Left ventricle myocardium inferior (tissue), 1 donor: ENCODE measurements around the gene PDZD4. TPM values are rescaled to one million over a fixed set of nuclear protein-coding genes. Genes with fewer than 3 reads are reported as not detected.
A peak's percentile ranks its signal among the peaks of the same experiment; 100 is the strongest.

Experiments
- DNase-seq: peaks from one replicate; pipeline ENCODE4 v3.0.0-alpha.2; 2020
- H3K27ac ChIP-seq: fragments of 200-600 bp; replicated peaks from 2 replicates; pipeline ENCODE4 v1.8.0; 2021
- H3K27me3 ChIP-seq: fragments of 200-600 bp; 2 replicates; pipeline ENCODE4 v1.8.0; 2021; ENCODE audit warnings: low read depth
- H3K36me3 ChIP-seq: fragments of 200-600 bp; 2 replicates; pipeline ENCODE4 v1.8.0; 2021
- H3K4me1 ChIP-seq: fragments of 200-600 bp; 2 replicates; pipeline ENCODE4 v1.8.0; 2021
- H3K4me3 ChIP-seq: fragments of 200-600 bp; 2 replicates; pipeline ENCODE4 v1.8.0; 2021; ENCODE audit warnings: mild to moderate bottlenecking, moderate library complexity
- H3K9me3 ChIP-seq: fragments of 200-600 bp; replicated peaks from 2 replicates; pipeline ENCODE4 v1.8.0; 2021
- intact Hi-C: fragments of 100-400 bp; cut with micrococcal nuclease; formaldehyde crosslinking; loops from one replicate; pipeline ENCODE4 v1.11.0; 2022
- total RNA-seq: library from RNA; stranded (reverse); fragmentation: NEBNext Ultra II Directional; extraction: Animal tissue kit (Norgen Biotek cat#: 25700); gene quantifications from one replicate; pipeline ENCODE4 v1.2.1, GENCODE V29; 2021
- TF ChIP-seq, protein P1 (sequence below): fragments of 200-600 bp; IDR thresholded peaks from 2 replicates; pipeline ENCODE4 v1.8.0; 2021; ENCODE audit warnings: antibody characterized with exemption, mild to moderate bottlenecking, borderline replicate concordance
- donor health status: DM: no; HTN: yes; CAD: no; lungs with severe emphysema.

PDZD4 gene
- total RNA-seq, 1 donor from 2014 or later, result 4.5 TPM

DNA sequence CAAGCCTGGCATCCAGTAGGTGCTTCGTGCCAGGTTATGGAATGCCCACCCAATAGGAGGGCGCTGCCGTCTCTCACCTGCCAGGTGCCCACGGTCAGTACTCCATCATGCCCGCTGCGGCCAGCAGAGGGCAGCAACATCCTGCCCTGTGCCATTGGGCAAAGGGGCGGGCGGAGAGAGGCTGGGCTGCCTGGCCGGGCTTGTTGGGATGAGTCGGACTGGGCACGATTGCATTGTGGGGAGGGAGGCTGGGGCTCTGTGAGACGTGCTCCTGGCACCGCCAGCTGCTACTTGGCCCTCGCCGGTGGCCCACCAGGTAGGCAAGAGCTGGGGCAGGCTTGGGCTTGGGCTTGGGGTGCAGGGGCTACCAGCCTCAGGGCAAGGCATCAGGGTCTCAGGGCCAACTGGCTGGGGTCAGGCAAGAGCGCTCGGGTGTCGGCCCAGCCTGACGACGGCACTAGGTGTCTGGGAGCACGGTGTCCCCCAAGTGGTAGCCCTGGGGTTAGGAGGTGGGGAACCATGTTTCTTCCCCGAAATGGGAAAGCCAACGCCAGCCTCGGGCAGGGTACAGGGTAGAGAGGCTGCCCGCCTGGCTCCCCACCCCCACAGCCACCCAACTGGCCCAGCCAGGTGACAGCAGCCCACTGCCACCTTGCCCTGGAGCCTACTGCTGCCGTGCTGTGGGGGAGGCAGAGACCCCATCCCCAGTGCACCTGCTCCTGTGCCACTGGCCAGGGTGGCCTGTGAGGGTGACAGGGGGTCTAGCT is 66.2 kb downstream of the PDZD4 start, which contains the start of gene PLXNB3:
Gene PLXNB3 (plus strand): TSS at position 261 of the 767 bp plus-strand sequence. CDS start 1,287 bp downstream, outside the sequence.
- Histone ChIP-seq H3K9me3 (no peaks in the 10 kb centered on the region), H3K4me1 (peaks cover 22% of the 10 kb centered on the region), H3K27ac (peak within 1 kb of the TSS; percentile 56), H3K4me3 (peak within 1 kb of the TSS; percentile 41), H3K36me3 (no peaks in the 10 kb centered on the region), H3K27me3 (no peaks in the 10 kb centered on the region)
- intact Hi-C loops, result loop anchor here (5.0 kb wide), 1 partner anchor 188 kb away; no protein-coding TSS in a partner anchor
- TF ChIP-seq, protein P1, sequence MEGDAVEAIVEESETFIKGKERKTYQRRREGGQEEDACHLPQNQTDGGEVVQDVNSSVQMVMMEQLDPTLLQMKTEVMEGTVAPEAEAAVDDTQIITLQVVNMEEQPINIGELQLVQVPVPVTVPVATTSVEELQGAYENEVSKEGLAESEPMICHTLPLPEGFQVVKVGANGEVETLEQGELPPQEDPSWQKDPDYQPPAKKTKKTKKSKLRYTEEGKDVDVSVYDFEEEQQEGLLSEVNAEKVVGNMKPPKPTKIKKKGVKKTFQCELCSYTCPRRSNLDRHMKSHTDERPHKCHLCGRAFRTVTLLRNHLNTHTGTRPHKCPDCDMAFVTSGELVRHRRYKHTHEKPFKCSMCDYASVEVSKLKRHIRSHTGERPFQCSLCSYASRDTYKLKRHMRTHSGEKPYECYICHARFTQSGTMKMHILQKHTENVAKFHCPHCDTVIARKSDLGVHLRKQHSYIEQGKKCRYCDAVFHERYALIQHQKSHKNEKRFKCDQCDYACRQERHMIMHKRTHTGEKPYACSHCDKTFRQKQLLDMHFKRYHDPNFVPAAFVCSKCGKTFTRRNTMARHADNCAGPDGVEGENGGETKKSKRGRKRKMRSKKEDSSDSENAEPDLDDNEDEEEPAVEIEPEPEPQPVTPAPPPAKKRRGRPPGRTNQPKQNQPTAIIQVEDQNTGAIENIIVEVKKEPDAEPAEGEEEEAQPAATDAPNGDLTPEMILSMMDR, result peak; percentile 83
- DNase-seq, result peak; percentile 71

GRCh38 chrX:153763298-153763932 is 66.9 kb downstream of the PDZD4 start:
- no peaks in the 10 kb centered on the region for H3K27me3 ChIP-seq
- DNase-seq, result no peak
- H3K36me3 ChIP-seq, result no peaks in the 10 kb centered on the region
- H3K9me3 ChIP-seq, result no peaks in the 10 kb centered on the region
- intact Hi-C loops, result loop anchor here (5.0 kb wide), 1 partner anchor 189 kb away; no protein-coding TSS in a partner anchor
- H3K4me3 ChIP-seq, result no peak overlapping the region
- H3K27ac ChIP-seq, result no peak overlapping the region
- TF ChIP-seq, protein P1, result no peak
- peaks cover 22% of the 10 kb centered on the region for H3K4me1 ChIP-seq

DNA sequence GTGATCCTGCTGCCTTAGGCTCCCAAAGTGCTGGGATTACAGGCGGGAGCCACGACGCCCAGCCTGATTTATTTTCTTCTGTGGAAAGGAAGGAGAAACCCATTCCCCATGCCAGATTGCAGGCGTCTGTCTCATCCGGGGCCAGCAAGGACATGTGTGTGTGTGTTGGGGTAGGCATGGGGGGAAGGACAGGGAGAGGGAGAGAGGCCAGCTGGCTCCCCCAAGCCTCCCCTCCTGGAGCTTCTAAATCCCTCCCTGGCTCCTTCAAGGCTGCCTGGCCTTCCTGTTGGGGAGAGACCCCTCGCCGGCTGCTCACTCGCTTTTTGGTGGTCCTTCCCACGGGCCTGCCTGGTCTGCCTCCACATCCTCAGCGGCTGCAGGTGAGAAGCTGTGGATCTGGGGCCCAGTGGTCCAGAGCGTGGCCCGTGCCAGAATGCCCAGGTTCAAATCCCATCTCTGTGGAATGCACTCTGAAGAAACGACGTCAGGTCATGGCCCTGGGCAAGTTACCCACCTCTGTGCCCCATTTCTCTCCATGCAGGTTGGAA is 67.6 kb downstream of the PDZD4 start:
- Histone ChIP-seq H3K9me3 (no peaks in the 10 kb centered on the region), H3K27ac (no peak overlapping the region), H3K4me3 (no peak overlapping the region), H3K4me1 (peaks cover 22% of the 10 kb centered on the region), H3K36me3 (no peaks in the 10 kb centered on the region), H3K27me3 (no peaks in the 10 kb centered on the region)
- intact Hi-C loops, result loop anchor here (5.0 kb wide), 1 partner anchor 190 kb away; no protein-coding TSS in a partner anchor
- TF ChIP-seq, protein P1, result no peak
- DNase-seq, result no peak

DNA sequence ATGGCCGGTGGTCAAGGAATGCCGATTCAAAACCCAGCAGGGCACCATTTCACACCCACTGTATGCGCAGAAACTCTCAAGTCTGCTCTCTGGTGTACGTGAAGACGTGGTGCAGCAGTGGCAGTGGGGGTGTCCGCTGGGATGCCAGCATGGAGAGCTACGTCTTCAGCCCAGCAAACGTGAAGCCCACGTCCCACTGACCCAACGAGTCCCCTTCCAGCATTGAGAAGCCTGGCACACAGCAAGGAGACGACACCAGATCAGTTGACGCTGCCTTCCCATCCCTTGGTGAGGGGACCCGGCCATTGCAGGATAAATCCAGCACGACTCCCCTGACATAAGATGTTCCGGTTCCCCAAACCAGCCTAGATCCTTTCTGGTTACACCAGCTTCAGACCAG is 68.5 kb downstream of the PDZD4 start:
- no peaks in the 10 kb centered on the region for H3K27me3 ChIP-seq
- no peak overlapping the region for H3K4me3 ChIP-seq
- intact Hi-C loops, result loop anchor here (5.0 kb wide), 1 partner anchor 190 kb away; no protein-coding TSS in a partner anchor
- H3K4me1 ChIP-seq, result peaks cover 22% of the 10 kb centered on the region
- TF ChIP-seq, protein P1, result no peak
- DNase-seq, result no peak
- no peaks in the 10 kb centered on the region for H3K9me3 ChIP-seq
- no peak overlapping the region for H3K27ac ChIP-seq
- H3K36me3 ChIP-seq, result no peaks in the 10 kb centered on the region

- no peaks in the 10 kb centered on the region for H3K27me3 ChIP-seq
Measured at GRCh38 chrX:153755136-153755535, 75.2 kb downstream of the PDZD4 start.

More at GRCh38 chrX:153755136-153755535, 75.2 kb downstream of the PDZD4 start:
- intact Hi-C loops, result no loop called here
- DNase-seq, result no peak
- Histone ChIP-seq H3K9me3 (no peaks in the 10 kb centered on the region), H3K27ac (no peak overlapping the region), H3K4me1 (no peaks in the 10 kb centered on the region), H3K36me3 (no peaks in the 10 kb centered on the region), H3K4me3 (no peak overlapping the region)
- TF ChIP-seq, protein P1, result no peak
